ENCODE data around the gene ZNF474. TPM values are rescaled to one million over a fixed set of nuclear protein-coding genes. Genes with fewer than 3 reads are reported as not detected.

The ZNF474 gene
- total RNA-seq, 4 donors from 2014 or later: not detected

DNA sequence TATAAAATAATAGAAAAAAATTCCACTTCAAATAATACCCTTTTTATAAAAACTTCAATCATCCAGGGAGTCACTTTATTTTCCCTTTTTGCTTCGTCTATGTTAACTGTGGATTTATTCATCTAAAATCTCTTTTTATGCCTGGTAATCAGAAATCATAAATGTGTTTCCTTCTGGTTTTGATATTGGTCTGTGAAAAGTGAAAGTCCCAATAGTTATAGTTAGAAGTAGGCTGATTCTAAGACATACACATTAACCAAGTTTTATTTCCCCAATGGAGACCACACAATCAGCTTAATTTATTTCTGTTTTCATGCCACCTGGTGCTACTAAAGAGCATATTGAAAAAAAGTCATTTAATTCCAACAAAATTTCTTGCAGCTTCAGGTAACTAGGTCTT, 45.7 kb downstream of the ZNF474 start:
- no peaks in the 10 kb centered on the region for H3K36me3 ChIP-seq
- no peak for DNase-seq
- H3K9me3 ChIP-seq: no peaks in the 10 kb centered on the region
- intact Hi-C loops (cut with DNase I; ENCODE audit: low total_unique reads) (no loop called here), in situ Hi-C loops (cut with MboI; ENCODE audit: low pct_ligation_motif_present in 1 of 4, low pct_unique_long_range_greater_than_20kb in 1 of 4, low sequenced_read_pairs in 3 of 4) (no loop called here)
- no peak overlapping the region for H3K27ac ChIP-seq
- WGBS, 2 donors (ENCODE audit: low coverage in 1 of 2): 22 to 23% methylated on average over 1 of the region's 1 CpG
- H3K4me1 ChIP-seq: no peaks in the 10 kb centered on the region
- H3K4me3 ChIP-seq: no peak overlapping the region
- TF ChIP-seq EP300 (IDR thresholded peaks at IDR 0.05; ENCODE audit: low read depth) (no peak), POLR2A (IDR thresholded peaks at IDR 0.05) (no peak), POLR2AphosphoS5 (IDR thresholded peaks at IDR 0.05) (no peak)
- TF ChIP-seq, protein P1, sequence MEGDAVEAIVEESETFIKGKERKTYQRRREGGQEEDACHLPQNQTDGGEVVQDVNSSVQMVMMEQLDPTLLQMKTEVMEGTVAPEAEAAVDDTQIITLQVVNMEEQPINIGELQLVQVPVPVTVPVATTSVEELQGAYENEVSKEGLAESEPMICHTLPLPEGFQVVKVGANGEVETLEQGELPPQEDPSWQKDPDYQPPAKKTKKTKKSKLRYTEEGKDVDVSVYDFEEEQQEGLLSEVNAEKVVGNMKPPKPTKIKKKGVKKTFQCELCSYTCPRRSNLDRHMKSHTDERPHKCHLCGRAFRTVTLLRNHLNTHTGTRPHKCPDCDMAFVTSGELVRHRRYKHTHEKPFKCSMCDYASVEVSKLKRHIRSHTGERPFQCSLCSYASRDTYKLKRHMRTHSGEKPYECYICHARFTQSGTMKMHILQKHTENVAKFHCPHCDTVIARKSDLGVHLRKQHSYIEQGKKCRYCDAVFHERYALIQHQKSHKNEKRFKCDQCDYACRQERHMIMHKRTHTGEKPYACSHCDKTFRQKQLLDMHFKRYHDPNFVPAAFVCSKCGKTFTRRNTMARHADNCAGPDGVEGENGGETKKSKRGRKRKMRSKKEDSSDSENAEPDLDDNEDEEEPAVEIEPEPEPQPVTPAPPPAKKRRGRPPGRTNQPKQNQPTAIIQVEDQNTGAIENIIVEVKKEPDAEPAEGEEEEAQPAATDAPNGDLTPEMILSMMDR (IDR thresholded peaks at IDR 0.05): no peak
- H3K27me3 ChIP-seq: no peaks in the 10 kb centered on the region

DNA sequence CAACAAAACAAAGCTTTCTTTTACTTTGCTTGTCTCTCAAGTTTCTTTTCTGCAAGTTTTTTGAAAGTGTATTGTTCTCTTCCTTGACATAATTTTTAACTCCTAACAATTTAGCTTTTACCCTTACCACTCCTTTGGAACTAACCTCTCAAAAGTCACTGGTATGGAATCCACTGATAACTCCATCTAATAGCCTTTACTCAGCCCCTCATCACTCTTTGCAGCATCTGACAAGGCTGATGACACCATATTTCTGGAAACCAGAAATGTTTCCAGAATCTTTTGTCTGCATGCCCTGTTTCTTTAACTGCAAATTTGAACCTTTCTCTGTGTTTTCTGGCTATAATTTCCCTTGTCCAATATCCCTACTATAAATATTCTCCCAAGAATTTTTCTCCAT, 46.5 kb downstream of the ZNF474 start:
- H3K4me1 ChIP-seq: no peaks in the 10 kb centered on the region
- in situ Hi-C loops (cut with MboI; ENCODE audit: low pct_ligation_motif_present in 1 of 4, low pct_unique_long_range_greater_than_20kb in 1 of 4, low sequenced_read_pairs in 3 of 4) (no loop called here), intact Hi-C loops (cut with DNase I; ENCODE audit: low total_unique reads) (no loop called here)
- H3K36me3 ChIP-seq: no peaks in the 10 kb centered on the region
- TF ChIP-seq EP300 (IDR thresholded peaks at IDR 0.05; ENCODE audit: low read depth): no peak
- TF ChIP-seq, protein P1 (IDR thresholded peaks at IDR 0.05): no peak
- no peak for TF ChIP-seq POLR2A (IDR thresholded peaks at IDR 0.05)
- no peak for TF ChIP-seq POLR2AphosphoS5 (IDR thresholded peaks at IDR 0.05)
- H3K9me3 ChIP-seq: no peaks in the 10 kb centered on the region
- H3K27me3 ChIP-seq: no peaks in the 10 kb centered on the region
- no peak for DNase-seq
- no peak overlapping the region for H3K4me3 ChIP-seq
- no peak overlapping the region for H3K27ac ChIP-seq

DNA sequence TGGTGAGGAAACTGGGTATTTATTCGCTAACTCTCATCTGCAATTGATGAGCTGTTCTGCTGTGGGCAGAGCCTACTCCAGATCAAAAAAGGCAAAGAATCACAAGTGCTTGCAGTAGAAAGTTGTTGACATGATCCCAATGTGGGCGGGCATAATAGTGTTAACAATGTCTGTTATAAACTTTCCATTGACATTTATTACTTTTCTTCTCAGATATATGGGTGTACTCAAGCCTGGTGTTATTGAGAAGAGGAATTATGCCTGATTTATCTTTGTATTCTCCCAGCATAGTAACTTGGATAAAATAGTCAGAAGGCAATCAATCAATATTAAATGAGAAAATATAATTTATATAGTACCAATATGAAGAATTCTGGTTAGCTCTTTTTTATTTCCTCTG, 47.8 kb downstream of the ZNF474 start:
- no peaks in the 10 kb centered on the region for H3K9me3 ChIP-seq
- in situ Hi-C loops (cut with MboI; ENCODE audit: low pct_ligation_motif_present in 1 of 4, low pct_unique_long_range_greater_than_20kb in 1 of 4, low sequenced_read_pairs in 3 of 4): no loop called here
- no peak overlapping the region for H3K4me3 ChIP-seq
- WGBS, 2 donors (ENCODE audit: low coverage in 1 of 2): 38 to 63% methylated on average over 1 to 2 of the region's 2 CpGs
- peaks cover 0 to 8% (median 2%) of the 10 kb centered on the region in 4 donors for H3K4me1 ChIP-seq
- DNase-seq: no peak
- no peaks in the 10 kb centered on the region for H3K27me3 ChIP-seq
- H3K27ac ChIP-seq: no peak overlapping the region
- intact Hi-C loops (cut with DNase I; ENCODE audit: low total_unique reads): no loop called here
- H3K36me3 ChIP-seq: no peaks in the 10 kb centered on the region
- TF ChIP-seq EP300 (IDR thresholded peaks at IDR 0.05; ENCODE audit: low read depth) (no peak), POLR2AphosphoS5 (IDR thresholded peaks at IDR 0.05) (no peak), POLR2A (IDR thresholded peaks at IDR 0.05) (no peak)
- TF ChIP-seq, protein P1 (IDR thresholded peaks at IDR 0.05): no peak

DNA sequence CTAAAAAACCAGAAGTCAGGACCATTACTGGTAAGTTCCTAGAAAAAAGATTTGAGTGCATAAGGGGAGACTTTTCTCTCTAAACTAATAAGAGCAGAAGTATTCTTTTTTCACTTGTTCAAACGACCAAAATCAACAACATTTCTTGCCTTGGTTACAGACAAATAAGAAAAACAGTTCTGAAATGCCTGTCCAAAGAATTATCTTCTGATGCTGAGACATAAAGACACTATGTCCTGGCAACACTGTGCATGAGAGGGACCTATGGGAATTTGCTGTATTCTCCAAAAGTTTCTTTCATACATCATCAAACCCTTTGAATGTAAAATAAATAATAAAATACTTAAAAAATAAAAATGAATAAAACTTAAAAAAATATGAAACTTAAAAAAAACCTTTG, 50.4 kb downstream of the ZNF474 start:
- Histone ChIP-seq H3K27ac (no peak overlapping the region), H3K36me3 (no peaks in the 10 kb centered on the region), H3K9me3 (no peaks in the 10 kb centered on the region), H3K27me3 (no peaks in the 10 kb centered on the region), H3K4me3 (no peak overlapping the region), H3K4me1 (peaks cover 7 to 32% (median 16%) of the 10 kb centered on the region in 4 donors)
- TF ChIP-seq, protein P1 (IDR thresholded peaks at IDR 0.05): no peak
- TF ChIP-seq POLR2A (IDR thresholded peaks at IDR 0.05) (no peak), POLR2AphosphoS5 (IDR thresholded peaks at IDR 0.05) (no peak)
- 67 to 88% methylated on average over 1 of the region's 1 CpG for WGBS, 2 donors (ENCODE audit: low coverage in 1 of 2)
- in situ Hi-C loops (cut with MboI; ENCODE audit: low pct_ligation_motif_present in 1 of 4, low pct_unique_long_range_greater_than_20kb in 1 of 4, low sequenced_read_pairs in 3 of 4): no loop called here
- intact Hi-C loops (cut with DNase I; ENCODE audit: low total_unique reads): no loop called here
- DNase-seq: no peak

Data from transverse colon (tissue), 4 donors.